Caco-2 (cell line): ENCODE measurements around the gene SLC52A1. TPM values are rescaled to one million over a fixed set of nuclear protein-coding genes. Genes with fewer than 3 reads are reported as not detected.

Source experiments
- BruUV-seq: library from RNA; stranded (reverse); fragments of 400-500 nt; replicated peaks from 2 replicates; lab custom pipeline; 2021; lab: Mats Ljungman, UMichigan
- CTCF ChIA-PET: fragments of 300-600 bp; sonication (Branson Sonifier 250); formaldehyde crosslinking; loops from one replicate; lab custom pipeline; 2022; ENCODE audit warnings: antibody characterized with exemption; lab: Charles Lee
- POLR2A ChIA-PET: fragments of 300-600 bp; sonication (Branson Sonifier 250); formaldehyde crosslinking; loops from one replicate; lab custom pipeline; 2022; ENCODE audit warnings: antibody characterized with exemption; lab: Charles Lee
- DNase-seq, 2 experiments: peaks; one replicate each; pipeline versions ENCODE4 v3.0.0 to v3.0.0-alpha.2; 2020 to 2022
- H3K27me3 ChIP-seq: replicated peaks from 2 replicates; pipeline ENCODE4 v1.6.0; 2011; ENCODE audit warnings: low read length; ENCODE audit not compliant: control insufficient read depth, insufficient read depth
- H3K36me3 ChIP-seq: 2 replicates; pipeline ENCODE4 v1.5.1; 2011; ENCODE audit warnings: low read length; ENCODE audit not compliant: control insufficient read depth, insufficient read depth
- H3K4me1 ChIP-seq: fragments of 250-450 bp; sonication (Bioruptor Pico); 2 replicates; pipeline ENCODE4 v1.5.1; 2020; ENCODE audit warnings: mild to moderate bottlenecking
- H3K4me3 ChIP-seq: 2 replicates; pipeline ENCODE4 v1.5.1; 2011; ENCODE audit warnings: low read depth, mild to moderate bottlenecking, control low read depth, low read length
- H3K9me3 ChIP-seq: fragments of 250-450 bp; sonication (Bioruptor Pico); 2 replicates; pipeline ENCODE4 v1.5.1; 2020; ENCODE audit warnings: mild to moderate bottlenecking, moderate library complexity
- H3K27ac Mint-ChIP-seq: one replicate; pipeline ENCODE4 v1.8.0; 2022; ENCODE audit warnings: mixed read lengths; ENCODE audit not compliant: unreplicated experiment
- H3K27me3 Mint-ChIP-seq: one replicate; pipeline ENCODE4 v1.8.0; 2022; ENCODE audit warnings: mixed read lengths; ENCODE audit not compliant: insufficient read depth, unreplicated experiment
- H3K36me3 Mint-ChIP-seq: one replicate; pipeline ENCODE4 v1.8.0; 2022; ENCODE audit warnings: mild to moderate bottlenecking, mixed read lengths; ENCODE audit not compliant: insufficient read depth, unreplicated experiment
- H3K4me1 Mint-ChIP-seq: one replicate; pipeline ENCODE4 v1.8.0; 2022; ENCODE audit warnings: low read depth, mixed read lengths; ENCODE audit not compliant: unreplicated experiment
- H3K4me3 Mint-ChIP-seq: one replicate; pipeline ENCODE4 v1.8.0; 2022; ENCODE audit warnings: mild to moderate bottlenecking, moderate library complexity, mixed read lengths; ENCODE audit not compliant: unreplicated experiment
- H3K9me3 Mint-ChIP-seq: one replicate; pipeline ENCODE4 v1.8.0; 2022; ENCODE audit warnings: mixed read lengths; ENCODE audit not compliant: unreplicated experiment
- CTCF ChIP-seq, 2 experiments: fragments of 200-600 bp in 1 of 2; IDR thresholded peaks; 1 replicate in 1 of 2; 2 replicates in 1 of 2; pipeline versions ENCODE4 v1.5.1 to v1.8.0; 2011 to 2022; ENCODE audit warnings: antibody characterized with exemption in 1 of 2, control low read depth in 1 of 2, inconsistent platforms in 1 of 2, low read depth in 1 of 2, low read length in 1 of 2, mild to moderate bottlenecking in 1 of 2, moderate library complexity in 1 of 2; ENCODE audit not compliant: insufficient read depth in 1 of 2, severe bottlenecking in 1 of 2, unreplicated experiment in 1 of 2
- intact Hi-C: fragments of 100-400 bp; cut with micrococcal nuclease; formaldehyde crosslinking; loops from one replicate; pipeline ENCODE4 v1.10.0; 2022; ENCODE audit not compliant: unreplicated experiment
- total RNA-seq: library from RNA; stranded (reverse); gene quantifications from 2 replicates; pipeline ENCODE4 v1.2.3, GENCODE V29; 2022

SLC52A1 gene
- total RNA-seq, 1 experiment from 2014 or later = not detected

- H3K27me3 Mint-ChIP-seq = no peaks in the 10 kb centered on the region
- no peaks in the 10 kb centered on the region for H3K9me3 Mint-ChIP-seq
- H3K4me1 Mint-ChIP-seq = no peaks in the 10 kb centered on the region
- TF ChIP-seq CTCF (IDR thresholded peaks at IDR 0.05; ENCODE audit: insufficient read depth in 1 of 2, low read depth in 1 of 2, low read length in 1 of 2, severe bottlenecking in 1 of 2, unreplicated experiment in 1 of 2) = no peak
- BruUV-seq = TSS peak; percentile 58
- peaks cover 5% of the 10 kb centered on the region for H3K4me1 ChIP-seq
- peak overlapping the region; percentile 84 for H3K4me3 Mint-ChIP-seq
- H3K36me3 Mint-ChIP-seq = peaks cover 37% of the 10 kb centered on the region
- peaks cover 1% of the 10 kb centered on the region for H3K36me3 ChIP-seq
- POLR2A ChIA-PET = no interaction called here
- H3K27me3 ChIP-seq = no peaks in the 10 kb centered on the region
- H3K4me3 ChIP-seq = peak overlapping the region; percentile 78
- CTCF ChIA-PET = no interaction called here
- DNase-seq = no peak
- no peaks in the 10 kb centered on the region for H3K9me3 ChIP-seq
- peak overlapping the region; percentile 26 for H3K27ac Mint-ChIP-seq
- intact Hi-C loops = no loop called here
These were observed 35.7 kb downstream of the SLC52A1 start for GRCh38 chr17:4999430-5000093.

- BruUV-seq = no TSS peak
- no peak for TF ChIP-seq CTCF (IDR thresholded peaks at IDR 0.05; ENCODE audit: insufficient read depth in 1 of 2, low read depth in 1 of 2, low read length in 1 of 2, severe bottlenecking in 1 of 2, unreplicated experiment in 1 of 2)
- Histone ChIP-seq H3K9me3 (no peaks in the 10 kb centered on the region), H3K27me3 (no peaks in the 10 kb centered on the region), H3K36me3 (peaks cover 1% of the 10 kb centered on the region), H3K4me1 (peaks cover 5% of the 10 kb centered on the region), H3K4me3 (peak overlapping the region; percentile 78)
- peak; percentile 46 to 74 for DNase-seq
- Mint-ChIP-seq H3K4me1 (no peaks in the 10 kb centered on the region), H3K27me3 (no peaks in the 10 kb centered on the region), H3K27ac (peak overlapping the region; percentile 26), H3K4me3 (peak overlapping the region; percentile 84), H3K9me3 (no peaks in the 10 kb centered on the region), H3K36me3 (peaks cover 30% of the 10 kb centered on the region)
- ChIA-PET POLR2A (no interaction called here), CTCF (no interaction called here)
- intact Hi-C loops = no loop called here
These were observed 36.3 kb downstream of the SLC52A1 start for GRCh38 chr17:4998732-4999429.

- peak overlapping the region; percentile 57 for H3K27ac Mint-ChIP-seq
- no TSS peak for BruUV-seq
- Histone ChIP-seq H3K36me3 (peaks cover 1% of the 10 kb centered on the region; the same call in 1 of the 2 replicates), H3K4me3 (peak overlapping the region; percentile 78), H3K4me1 (peaks cover 5% of the 10 kb centered on the region), H3K27me3 (no peaks in the 10 kb centered on the region), H3K9me3 (no peaks in the 10 kb centered on the region)
- DNase-seq = peak in 1 of 2 experiments; percentile 38
- CTCF ChIA-PET = interaction anchor here (0.6 kb wide), 1 partner anchor 80 kb away, joined by 3 read pairs; the partner anchor contains the start of gene ZFP3
- H3K4me3 Mint-ChIP-seq = peak overlapping the region; percentile 84
- intact Hi-C loops = no loop called here
- H3K27me3 Mint-ChIP-seq = no peaks in the 10 kb centered on the region
- no peak for TF ChIP-seq CTCF (IDR thresholded peaks at IDR 0.05; ENCODE audit: insufficient read depth in 1 of 2, low read depth in 1 of 2, low read length in 1 of 2, severe bottlenecking in 1 of 2, unreplicated experiment in 1 of 2)
- POLR2A ChIA-PET = interaction anchor here (0.6 to 1.2 kb wide), 4 partner anchors 29 to 80 kb away, joined by 3 to 15 read pairs (median 4); partner anchors contain the start of genes RNF167, SLC25A11, SPAG7 and ZFP3
- H3K4me1 Mint-ChIP-seq = no peaks in the 10 kb centered on the region
- no peaks in the 10 kb centered on the region for H3K9me3 Mint-ChIP-seq
- H3K36me3 Mint-ChIP-seq = peaks cover 23% of the 10 kb centered on the region
These were observed 37.0 kb downstream of the SLC52A1 start for GRCh38 chr17:4998027-4998731.
